Activated CD8-positive, alpha-beta memory T cell treated with anti-CD3 and anti-CD28 coated beads, Interleukin-2, amount 10 ng/mL, durations not matched to agents 7 days and 5 days (primary cell): ENCODE measurements around the gene CENPL. TPM values are rescaled to one million over a fixed set of nuclear protein-coding genes. Genes with fewer than 3 reads are reported as not detected.
"Not testable (repeated sequence)": the region's sequence is repeated elsewhere in the genome, so short reads cannot be mapped to it uniquely, and the experiment has no call there.

Experiments used
- ATAC-seq: fragments of 150-1000 bp; cut with Tn5 transposase; one replicate; pipeline ENCODE4 v1.10.0; 2021; ENCODE audit warnings: moderate library complexity
- CTCF ChIA-PET: fragments of 350-600 bp; sonication (Branson Sonifier 250); formaldehyde crosslinking; loops from one replicate; lab custom pipeline; 2021; ENCODE audit warnings: antibody characterized with exemption; lab: Charles Lee
- DNase-seq: peaks from one replicate; pipeline ENCODE4 v3.0.0-alpha.2; 2020
- H3K27ac Mint-ChIP-seq: one replicate; pipeline ENCODE4 v1.8.0; 2021; ENCODE audit warnings: mild to moderate bottlenecking, mixed read lengths
- H3K27me3 Mint-ChIP-seq: one replicate; pipeline ENCODE4 v1.8.0; 2021; ENCODE audit warnings: mixed read lengths
- H3K36me3 Mint-ChIP-seq: one replicate; pipeline ENCODE4 v1.8.0; 2021; ENCODE audit warnings: mild to moderate bottlenecking, mixed read lengths
- H3K4me1 Mint-ChIP-seq: one replicate; pipeline ENCODE4 v1.8.0; 2021; ENCODE audit warnings: mixed read lengths
- H3K4me3 Mint-ChIP-seq: one replicate; pipeline ENCODE4 v1.8.0; 2021; ENCODE audit warnings: mild to moderate bottlenecking, moderate library complexity, mixed read lengths
- H3K9me3 Mint-ChIP-seq: one replicate; pipeline ENCODE4 v1.8.0; 2022; ENCODE audit warnings: low read depth, mixed read lengths
- total RNA-seq, 2 experiments: library from RNA; stranded (reverse); gene quantifications; one replicate each; pipeline ENCODE4 v1.2.3, GENCODE V29; 2021

CENPL gene
- total RNA-seq, 2 experiments from 2014 or later: 35.4 to 42.0 TPM

GRCh38 chr1:173768827-173769226, 55.9 kb downstream of the CENPL start:
- H3K4me1 Mint-ChIP-seq: peaks cover 13% of the 10 kb centered on the region
- H3K9me3 Mint-ChIP-seq: peaks cover 8% of the 10 kb centered on the region
- ATAC-seq (no peak), DNase-seq (no peak)
- no peaks in the 10 kb centered on the region for H3K27me3 Mint-ChIP-seq
- H3K27ac Mint-ChIP-seq: no peak overlapping the region
- H3K36me3 Mint-ChIP-seq: peaks cover 36% of the 10 kb centered on the region
- H3K4me3 Mint-ChIP-seq: no peak overlapping the region
- CTCF ChIA-PET: no interaction called here

DNA sequence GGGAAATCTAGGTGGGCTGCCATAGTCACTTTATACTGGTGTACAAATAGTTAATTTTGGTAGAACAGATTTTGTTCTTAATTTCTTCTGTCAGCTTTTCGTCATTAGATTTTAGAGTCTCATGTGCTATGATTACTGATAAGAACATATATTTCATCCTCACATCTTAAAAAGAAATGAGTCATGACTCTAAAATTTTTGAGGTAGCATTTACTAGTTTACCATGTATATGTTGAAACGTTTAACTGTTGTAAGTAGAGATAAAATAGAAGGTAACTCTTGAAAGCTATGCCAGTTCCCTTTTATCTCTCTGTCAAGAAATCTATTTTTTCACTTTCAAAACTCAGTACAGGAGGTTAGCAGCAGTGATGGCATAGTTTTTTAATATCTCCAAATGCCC, 56.5 kb downstream of the CENPL start:
- no peaks in the 10 kb centered on the region for H3K27me3 Mint-ChIP-seq
- CTCF ChIA-PET: no interaction called here
- H3K9me3 Mint-ChIP-seq: peaks cover 12% of the 10 kb centered on the region
- ATAC-seq: no peak
- no peak for DNase-seq
- no peak overlapping the region for H3K27ac Mint-ChIP-seq
- peaks cover 41% of the 10 kb centered on the region for H3K36me3 Mint-ChIP-seq
- H3K4me3 Mint-ChIP-seq: no peak overlapping the region
- H3K4me1 Mint-ChIP-seq: peaks cover 13% of the 10 kb centered on the region

DNA sequence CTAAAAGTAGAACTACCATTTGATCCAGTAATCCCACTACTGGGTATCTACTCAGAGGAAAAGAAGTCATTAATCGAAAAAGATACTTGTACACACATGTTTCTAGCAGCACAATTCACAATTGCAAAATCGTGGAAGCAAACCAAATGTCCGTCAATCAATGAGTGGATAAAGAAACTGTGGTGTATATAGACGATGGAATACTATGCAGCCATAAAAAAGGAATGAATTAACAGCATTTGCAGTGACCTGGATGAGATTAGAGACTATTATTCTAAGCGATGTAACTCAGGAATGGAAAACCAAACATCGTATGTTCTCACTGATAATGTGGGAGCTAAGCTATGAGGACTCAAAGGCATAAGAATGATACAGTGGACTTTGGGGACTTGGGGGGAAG, 60.4 kb downstream of the CENPL start:
- H3K36me3 Mint-ChIP-seq: peaks cover 70% of the 10 kb centered on the region
- H3K27me3 Mint-ChIP-seq, H3K4me3 Mint-ChIP-seq, CTCF ChIA-PET, ATAC-seq, H3K27ac Mint-ChIP-seq, DNase-seq: not testable (repeated sequence)
- H3K4me1 Mint-ChIP-seq: peaks cover 22% of the 10 kb centered on the region
- H3K9me3 Mint-ChIP-seq: peaks cover 28% of the 10 kb centered on the region

- H3K27ac Mint-ChIP-seq: peak overlapping the region; percentile 1
- DNase-seq: no peak
- H3K4me1 Mint-ChIP-seq: peaks cover 15% of the 10 kb centered on the region
- no peak for ATAC-seq
- CTCF ChIA-PET: no interaction called here
- peaks cover 77% of the 10 kb centered on the region for H3K36me3 Mint-ChIP-seq
- no peaks in the 10 kb centered on the region for H3K27me3 Mint-ChIP-seq
- H3K9me3 Mint-ChIP-seq: peaks cover 21% of the 10 kb centered on the region
- H3K4me3 Mint-ChIP-seq: no peak overlapping the region
These were observed 65.7 kb downstream of the CENPL start for GRCh38 chr1:173758980-173759379.

- peaks cover 15% of the 10 kb centered on the region for H3K4me1 Mint-ChIP-seq
- H3K9me3 Mint-ChIP-seq: peaks cover 16% of the 10 kb centered on the region
- no peak for DNase-seq
- CTCF ChIA-PET: no interaction called here
- H3K36me3 Mint-ChIP-seq: peaks cover 74% of the 10 kb centered on the region
- no peak overlapping the region for H3K27ac Mint-ChIP-seq
- no peak for ATAC-seq
- H3K4me3 Mint-ChIP-seq: no peak overlapping the region
- H3K27me3 Mint-ChIP-seq: no peaks in the 10 kb centered on the region
These were observed 66.6 kb downstream of the CENPL start for GRCh38 chr1:173758110-173758509.

- H3K27ac Mint-ChIP-seq: no peak overlapping the region
- H3K27me3 Mint-ChIP-seq: no peaks in the 10 kb centered on the region
- CTCF ChIA-PET: no interaction called here
- DNase-seq (no peak), ATAC-seq (no peak)
- H3K4me1 Mint-ChIP-seq: peaks cover 15% of the 10 kb centered on the region
- H3K4me3 Mint-ChIP-seq: no peak overlapping the region
- peaks cover 70% of the 10 kb centered on the region for H3K36me3 Mint-ChIP-seq
- peaks cover 13% of the 10 kb centered on the region for H3K9me3 Mint-ChIP-seq
These were observed 67.0 kb downstream of the CENPL start for GRCh38 chr1:173757666-173758065.

DNA sequence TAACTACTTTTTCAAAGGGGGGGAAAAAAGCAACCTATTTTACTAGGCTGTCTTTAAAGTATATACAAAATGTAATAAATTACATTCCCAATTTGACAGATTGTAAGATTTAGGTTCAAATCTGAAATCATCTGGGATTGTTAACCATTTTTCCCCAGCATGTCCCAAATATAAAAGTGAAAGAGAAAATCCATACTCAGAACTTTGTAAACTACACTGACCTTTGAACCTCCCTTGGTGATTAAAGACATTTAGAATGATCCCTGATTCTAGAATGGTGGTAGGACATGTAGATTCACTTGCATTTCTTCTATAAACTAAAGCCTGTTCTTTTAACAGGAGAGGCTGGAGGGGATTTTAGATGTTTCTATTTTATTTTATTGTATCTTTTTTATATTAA, 70.9 kb downstream of the CENPL start:
- H3K36me3 Mint-ChIP-seq: peaks cover 45% of the 10 kb centered on the region
- no peak overlapping the region for H3K4me3 Mint-ChIP-seq
- H3K9me3 Mint-ChIP-seq: no peaks in the 10 kb centered on the region
- DNase-seq (no peak), ATAC-seq (no peak)
- no peak overlapping the region for H3K27ac Mint-ChIP-seq
- CTCF ChIA-PET: no interaction called here
- no peaks in the 10 kb centered on the region for H3K4me1 Mint-ChIP-seq
- H3K27me3 Mint-ChIP-seq: no peaks in the 10 kb centered on the region

Other genes starting within 250 kb of the CENPL start
- gene SLC9C2, start 221.8 kb downstream of the CENPL start, total RNA-seq: not detected
- not detected for gene TEX50, start 189.5 kb downstream of the CENPL start, total RNA-seq
- gene ANKRD45, start 155.0 kb downstream of the CENPL start, total RNA-seq: under 1 TPM in 1 of 2 experiments, not detected in 1; 0.20 TPM
- gene KLHL20, start 109.9 kb downstream of the CENPL start, total RNA-seq: 10 to 100 TPM; 18.8 to 25.0 TPM
- 10 to 100 TPM; 28.7 to 32.3 TPM for gene DARS2, start 210 bp downstream of the CENPL start, total RNA-seq
- 100 to 1,000 TPM; 418 to 494 TPM for gene GAS5, start 43.1 kb upstream of the CENPL start, total RNA-seq
- 10 to 100 TPM in 1 of 2 experiments, 1 to 10 TPM in 1; 9.5 to 13.3 TPM for gene ZBTB37, start 43.5 kb upstream of the CENPL start, total RNA-seq
- not detected for gene SERPINC1, start 92.4 kb upstream of the CENPL start, total RNA-seq
- gene RC3H1, start 197.5 kb upstream of the CENPL start, total RNA-seq: 10 to 100 TPM; 37.1 to 38.0 TPM